ENCODE results near the gene PLEKHG5.

- TF ChIP-seq CTCF (IDR thresholded peaks at IDR 0.05; ENCODE audit: low read length) (no peak), EZH2 (IDR thresholded peaks at IDR 0.05; ENCODE audit: borderline replicate concordance, low read length) (no peak)
Measured at GRCh38 chr1:6434186-6434585, 57.3 kb downstream of the PLEKHG5 start.
